ENCODE results near the gene GPSM3. TPM values are rescaled to one million over a fixed set of nuclear protein-coding genes. Genes with fewer than 3 reads are reported as not detected.
A peak's percentile ranks its signal among the peaks of the same experiment; 100 is the strongest.

The GPSM3 gene
- total RNA-seq, 1 experiment from 2014 or later = 11.8 TPM

GRCh38 chr6:32179766-32180405 lies 12.6 kb downstream of the GPSM3 start:
- Histone ChIP-seq H4K20me1 (ENCODE audit: control insufficient read depth, insufficient read depth, insufficient read length) (no peaks in the 10 kb centered on the region), H3K27me3 (ENCODE audit: insufficient read depth, low read length) (no peaks in the 10 kb centered on the region), H4K91ac (ENCODE audit: insufficient read length, low read depth, low read length) (no peak overlapping the region), H4K5ac (ENCODE audit: insufficient read length, low read depth, low read length) (no peak overlapping the region), H3K23ac (ENCODE audit: insufficient read length, low read depth, low read length) (no peak overlapping the region), H3K4me1 (ENCODE audit: insufficient read depth, low read length) (peaks cover under 1% of the 10 kb centered on the region; the same call in 1 of the 2 replicates), H3T11ph (ENCODE audit: low read length) (no peak overlapping the region), H3K56ac (ENCODE audit: insufficient read length, low read depth, low read length) (no peak overlapping the region), H3K9ac (ENCODE audit: extremely low read depth, insufficient read length, low read length) (no peak overlapping the region), H2BK120ac (ENCODE audit: low read depth, low read length, poor library complexity, severe bottlenecking) (no peak overlapping the region), H2AFZ (ENCODE audit: low read length) (no peak overlapping the region), H2BK5ac (ENCODE audit: insufficient read length, low read length) (no peak overlapping the region), H3K4ac (ENCODE audit: low read depth, low read length) (no peak overlapping the region), H3K18ac (ENCODE audit: insufficient read length, low read depth, low read length) (no peak overlapping the region), H3K79me1 (ENCODE audit: insufficient read depth, low read depth, low read length, poor library complexity, severe bottlenecking) (no peaks in the 10 kb centered on the region), H2BK15ac (ENCODE audit: low read depth, low read length) (no peak overlapping the region), H2BK20ac (ENCODE audit: low read depth, low read length, poor library complexity, severe bottlenecking) (no peak overlapping the region), H4K8ac (replicated peaks; ENCODE audit: insufficient read length, low read depth, low read length) (no peak overlapping the region), H3K9me3 (ENCODE audit: control insufficient read depth, low read depth, low read length) (no peaks in the 10 kb centered on the region), H3K23me2 (ENCODE audit: insufficient read length, low read depth, low read length, poor library complexity, severe bottlenecking) (peaks cover 22% of the 10 kb centered on the region), H2BK12ac (ENCODE audit: insufficient read length, low read depth, low read length) (no peak overlapping the region), H3K27ac (ENCODE audit: insufficient read length, low read depth, low read length) (no peak overlapping the region), H3K79me2 (ENCODE audit: insufficient read depth, low read length) (peaks cover 9% of the 10 kb centered on the region; the same call in 1 of the 2 replicates), H2AK5ac (ENCODE audit: insufficient read length, low read length) (no peak overlapping the region), H3K4me2 (ENCODE audit: insufficient read depth, insufficient read length, low read length) (no peak overlapping the region), H3K14ac (ENCODE audit: insufficient read depth, low read length) (no peak overlapping the region)
- Mint-ChIP-seq H3K36me3 (ENCODE audit: insufficient read depth in 1 of 3, low read depth in 3 of 3) (peaks cover 22 to 52% (median 40%) of the 10 kb centered on the region in 3 experiments), H3K4me1 (peaks cover 24 to 26% of the 10 kb centered on the region in 2 experiments), H3K27me3 (ENCODE audit: low read depth) (no peaks in the 10 kb centered on the region; the same call in 1 of the 2 replicates), H3K4me3 (peak overlapping the region; percentile 83 to 86; a peak in 4 of 5 replicates), H3K27ac (peak overlapping the region in 1 of 3 experiments; percentile 62; a peak in 2 of 7 replicates), H3K9me3 (no peaks in the 10 kb centered on the region; a peak in 1 of 5 replicates)
- no peak for DNase-seq
- WGBS (ENCODE audit: extremely low coverage, insufficient read length, low lambda C conversion rate) = no CpG with 5 or more reads among the region's 10 CpGs
- TF ChIP-seq, protein P1, sequence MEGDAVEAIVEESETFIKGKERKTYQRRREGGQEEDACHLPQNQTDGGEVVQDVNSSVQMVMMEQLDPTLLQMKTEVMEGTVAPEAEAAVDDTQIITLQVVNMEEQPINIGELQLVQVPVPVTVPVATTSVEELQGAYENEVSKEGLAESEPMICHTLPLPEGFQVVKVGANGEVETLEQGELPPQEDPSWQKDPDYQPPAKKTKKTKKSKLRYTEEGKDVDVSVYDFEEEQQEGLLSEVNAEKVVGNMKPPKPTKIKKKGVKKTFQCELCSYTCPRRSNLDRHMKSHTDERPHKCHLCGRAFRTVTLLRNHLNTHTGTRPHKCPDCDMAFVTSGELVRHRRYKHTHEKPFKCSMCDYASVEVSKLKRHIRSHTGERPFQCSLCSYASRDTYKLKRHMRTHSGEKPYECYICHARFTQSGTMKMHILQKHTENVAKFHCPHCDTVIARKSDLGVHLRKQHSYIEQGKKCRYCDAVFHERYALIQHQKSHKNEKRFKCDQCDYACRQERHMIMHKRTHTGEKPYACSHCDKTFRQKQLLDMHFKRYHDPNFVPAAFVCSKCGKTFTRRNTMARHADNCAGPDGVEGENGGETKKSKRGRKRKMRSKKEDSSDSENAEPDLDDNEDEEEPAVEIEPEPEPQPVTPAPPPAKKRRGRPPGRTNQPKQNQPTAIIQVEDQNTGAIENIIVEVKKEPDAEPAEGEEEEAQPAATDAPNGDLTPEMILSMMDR (conservative IDR thresholded peaks at IDR 0.05) = no peak

Data from H9 (cell line).